HG03025 (cell line): Measurements from ENCODE around the gene CAPZB.

Experiments
- ATAC-seq: cut with Tn5 transposase; IDR thresholded peaks from one replicate; pipeline ENCODE4 v1.9.1; 2021; ENCODE audit warnings: mild to moderate bottlenecking, moderate library complexity; ENCODE audit not compliant: unreplicated experiment, low FRiP score

Gene CAPZB

GRCh38 chr1:19372136-19372514 lies 113.2 kb downstream of the CAPZB start:
- ATAC-seq, result no peak

- no peak for ATAC-seq
Observed at GRCh38 chr1:19371226-19372135, 113.9 kb downstream of the CAPZB start.

- ATAC-seq, result no peak
Observed at GRCh38 chr1:19370453-19371170, 114.7 kb downstream of the CAPZB start.

GRCh38 chr1:19369396-19370090 lies 115.8 kb downstream of the CAPZB start:
- ATAC-seq, result no peak

- ATAC-seq, result no peak
Observed at GRCh38 chr1:19368964-19369363, 116.4 kb downstream of the CAPZB start.

- ATAC-seq, result no peak
Observed at GRCh38 chr1:19368050-19368449, 117.3 kb downstream of the CAPZB start.

GRCh38 chr1:19367584-19368041 lies 117.7 kb downstream of the CAPZB start:
- no peak for ATAC-seq

DNA sequence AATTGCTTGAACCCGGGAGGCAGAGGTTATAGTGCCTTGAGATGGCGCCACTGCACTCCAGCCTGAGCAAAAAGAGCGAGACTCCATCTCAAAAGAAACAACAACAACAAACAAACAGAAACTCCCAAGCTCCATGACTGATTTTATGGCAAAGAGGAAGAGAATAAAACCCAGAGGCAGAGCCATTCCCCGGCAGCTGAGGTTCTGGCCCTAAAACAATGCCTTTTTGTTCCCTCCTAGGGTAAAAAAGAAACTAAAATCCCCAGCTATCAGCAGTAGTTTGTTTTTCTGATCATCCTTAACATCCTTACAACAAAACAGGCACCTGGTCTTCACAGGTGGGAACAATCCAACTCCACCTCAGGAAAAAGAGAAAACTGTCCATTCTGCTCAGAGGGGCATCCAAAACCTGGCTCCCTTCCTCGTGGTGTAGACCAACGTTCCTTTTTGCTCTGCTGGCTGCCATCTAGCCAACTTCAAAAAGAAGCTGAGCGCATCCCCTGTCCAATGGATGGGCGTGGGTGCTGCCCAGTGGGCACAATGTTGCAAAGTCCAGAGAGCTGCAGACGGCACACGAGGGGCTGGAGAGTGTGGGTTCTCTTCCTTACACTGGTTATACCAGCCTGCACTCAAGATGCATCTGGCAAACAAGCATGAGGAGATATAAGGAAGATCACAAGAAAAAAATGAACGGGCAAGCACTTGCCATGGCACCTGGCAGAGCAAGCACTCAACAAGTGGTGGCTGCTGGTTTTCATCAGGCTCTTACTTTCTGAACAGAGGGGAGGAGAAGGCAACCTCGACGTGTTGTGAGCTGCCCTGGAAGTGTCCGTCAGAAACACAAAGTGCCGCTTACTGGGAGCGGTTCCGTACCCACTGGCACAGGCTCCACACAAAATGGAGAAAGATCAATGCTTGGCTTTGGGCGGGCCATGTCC lies 118.5 kb downstream of the CAPZB start:
- ATAC-seq, result no peak

DNA sequence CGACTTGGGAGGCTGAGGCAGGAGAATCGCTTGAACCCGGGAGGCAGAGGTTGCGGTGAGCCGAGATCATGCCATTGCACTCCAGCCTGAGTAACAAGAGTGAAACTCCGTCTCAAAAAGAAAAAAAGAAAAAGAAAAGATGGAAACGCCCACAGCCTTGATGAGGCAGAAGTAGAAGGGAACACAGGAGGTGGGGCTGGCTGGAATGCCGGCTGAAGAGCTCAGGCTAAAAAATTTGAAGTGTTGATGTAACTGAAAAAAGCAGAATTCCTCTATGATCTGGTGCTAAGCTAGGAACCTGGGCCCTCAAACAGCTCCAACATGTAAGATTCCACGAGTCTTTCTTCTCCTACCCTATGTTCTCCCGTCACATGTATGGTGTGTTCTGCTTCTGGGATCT lies 119.6 kb downstream of the CAPZB start:
- ATAC-seq, result no peak

- no peak for ATAC-seq
Observed at GRCh38 chr1:19363536-19364152, 121.7 kb downstream of the CAPZB start.

GRCh38 chr1:19361611-19362147 lies 123.7 kb downstream of the CAPZB start:
- ATAC-seq, result no peak

- no peak for ATAC-seq
Observed at GRCh38 chr1:19360843-19361610, 124.3 kb downstream of the CAPZB start.

- ATAC-seq, result no peak
Observed at GRCh38 chr1:19360432-19360831, 124.9 kb downstream of the CAPZB start.

GRCh38 chr1:19360016-19360415 lies 125.3 kb downstream of the CAPZB start:
- ATAC-seq, result no peak

GRCh38 chr1:19359357-19359756 lies 126.0 kb downstream of the CAPZB start:
- no peak for ATAC-seq

DNA sequence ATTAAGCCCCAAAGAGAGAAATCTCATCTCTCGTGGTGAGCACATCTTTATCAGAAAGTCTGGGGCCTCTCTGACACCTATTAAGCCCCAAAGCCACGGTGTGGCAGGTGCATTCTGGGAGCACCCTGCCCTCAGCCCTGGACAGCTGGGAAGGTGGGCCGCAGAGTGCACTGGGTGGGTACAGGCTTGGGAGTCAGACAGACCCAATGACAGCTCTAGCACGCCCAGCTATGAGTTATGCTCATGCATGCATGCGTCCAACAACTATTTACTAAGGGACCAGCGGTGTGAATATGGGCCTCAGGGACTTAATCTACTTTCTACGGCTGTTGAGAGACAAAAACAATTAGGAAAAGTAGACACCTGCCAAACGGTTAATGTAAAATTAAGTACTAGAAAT lies 126.6 kb downstream of the CAPZB start:
- ATAC-seq, result no peak

DNA sequence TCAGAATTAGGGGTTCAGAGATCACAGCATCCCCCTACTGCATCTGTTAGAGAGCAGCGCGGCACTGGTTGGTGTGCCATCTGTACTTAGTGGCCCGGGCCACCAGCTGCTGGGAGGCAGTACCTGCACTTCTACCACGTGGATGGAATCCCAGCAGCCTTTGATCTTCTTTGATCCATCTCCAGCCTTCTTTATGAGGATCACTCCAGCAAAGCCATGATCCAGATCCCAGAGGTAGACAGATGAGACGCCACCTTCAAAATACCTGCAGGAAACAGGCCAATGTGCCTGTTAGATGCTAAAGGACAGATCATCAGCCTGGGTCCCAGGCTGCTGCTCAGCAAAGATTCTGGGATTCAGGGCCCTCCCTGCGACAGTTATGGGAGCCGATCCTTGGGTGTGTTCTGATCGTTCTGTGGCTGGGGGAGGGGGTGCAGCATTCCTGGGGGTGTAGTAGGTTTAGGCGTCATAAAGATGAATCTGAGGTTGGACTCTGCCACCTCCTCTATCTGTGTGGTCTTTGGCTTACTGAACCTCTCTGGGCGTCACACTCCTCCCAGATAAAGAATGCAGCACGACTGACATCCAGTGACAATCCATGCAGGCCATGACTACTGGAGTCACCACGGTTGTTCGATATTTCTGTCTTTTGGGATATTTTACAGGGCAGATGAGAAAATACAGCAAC lies 127.9 kb downstream of the CAPZB start:
- ATAC-seq, result no peak

DNA sequence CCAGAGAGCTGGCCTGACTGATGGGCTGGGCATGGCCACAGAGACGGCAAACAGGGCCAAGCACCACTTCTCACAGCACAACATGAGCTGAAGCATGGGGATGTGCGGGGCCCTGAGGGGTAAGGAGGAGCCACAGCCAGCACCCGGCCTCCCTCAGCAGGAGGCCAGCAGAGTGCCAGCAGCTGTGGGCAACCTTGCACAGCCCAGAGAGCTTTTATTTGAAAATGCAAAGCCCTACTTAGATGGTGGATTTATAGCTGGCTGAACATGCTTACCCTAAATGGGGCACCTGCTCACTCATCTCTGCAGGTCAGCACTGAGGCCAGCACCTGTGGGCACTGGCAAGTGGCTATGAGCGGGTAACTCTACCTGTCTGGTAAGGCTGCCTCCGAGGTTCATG lies 129.1 kb downstream of the CAPZB start:
- ATAC-seq, result no peak
